Measurements from ENCODE around the gene AFM. TPM values are rescaled to one million over a fixed set of nuclear protein-coding genes. Genes with fewer than 3 reads are reported as not detected.

The AFM gene
- total and polyA plus RNA-seq, 7 experiments from 2014 or later, result not detected

- no peak for DNase-seq
- intact Hi-C loops (cut with micrococcal nuclease), result no loop called here
- H3K9me3 Mint-ChIP-seq, result peaks cover 3 to 26% (median 16%) of the 10 kb centered on the region in 11 donors
- Histone ChIP-seq H3K36me3 (ENCODE audit: control insufficient read depth in 2 of 3, insufficient read depth in 3 of 3, low read length in 3 of 3) (no peaks in the 10 kb centered on the region), H3K27ac (ENCODE audit: low read depth, low read length) (no peak overlapping the region), H3K9me3 (ENCODE audit: control insufficient read depth in 2 of 3, low read length in 3 of 3) (no peaks in the 10 kb centered on the region), H3K27me3 (ENCODE audit: control insufficient read depth in 2 of 2, insufficient read depth in 2 of 2, low read length in 2 of 2) (no peaks in the 10 kb centered on the region), H3K4me3 (ENCODE audit: low read length) (no peak overlapping the region), H3K4me1 (ENCODE audit: control insufficient read depth in 2 of 2, insufficient read depth in 2 of 2, low read length in 2 of 2) (no peaks in the 10 kb centered on the region)
- H3K4me1 Mint-ChIP-seq, result no peaks in the 10 kb centered on the region
- H3K36me3 Mint-ChIP-seq, result peaks cover 0 to 3% (median 0%) of the 10 kb centered on the region in 5 donors
- ChIA-PET POLR2A (no interaction called here), CTCF (no interaction called here)
- ATAC-seq, result no peak
- peaks cover 0 to 31% (median 5%) of the 10 kb centered on the region in 5 donors for H3K27me3 Mint-ChIP-seq
- H3K27ac Mint-ChIP-seq, result no peak overlapping the region
- no peak overlapping the region for H3K4me3 Mint-ChIP-seq
These were observed 4.4 kb upstream of the AFM start for GRCh38 chr4:73477176-73477575.

DNA sequence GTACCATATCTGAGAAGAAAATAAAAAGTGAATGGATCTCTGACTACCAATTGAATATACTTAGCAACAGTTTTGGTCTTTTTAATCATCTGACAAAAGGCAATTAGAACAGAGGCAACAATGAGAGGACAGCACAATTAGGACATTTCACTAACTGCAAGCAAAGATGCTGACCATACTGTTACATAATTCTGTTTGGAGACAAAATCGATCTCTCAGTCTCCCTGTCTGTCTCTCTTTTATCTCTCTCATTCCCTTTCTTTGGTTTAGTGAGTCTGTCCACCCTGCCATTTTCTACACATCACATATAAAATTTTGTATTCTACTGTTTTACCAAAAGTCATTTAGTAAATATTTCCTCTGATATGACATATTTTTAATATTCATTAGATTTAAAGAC, 2.2 kb upstream of the AFM start:
- Histone ChIP-seq H3K9me3 (ENCODE audit: control insufficient read depth in 2 of 3, low read length in 3 of 3) (no peaks in the 10 kb centered on the region), H3K4me1 (ENCODE audit: control insufficient read depth in 2 of 2, insufficient read depth in 2 of 2, low read length in 2 of 2) (no peaks in the 10 kb centered on the region), H3K36me3 (ENCODE audit: control insufficient read depth in 2 of 3, insufficient read depth in 3 of 3, low read length in 3 of 3) (no peaks in the 10 kb centered on the region), H3K27me3 (ENCODE audit: control insufficient read depth in 2 of 2, insufficient read depth in 2 of 2, low read length in 2 of 2) (no peaks in the 10 kb centered on the region), H3K27ac (ENCODE audit: low read depth, low read length) (no peak overlapping the region), H3K4me3 (ENCODE audit: low read length) (no peak overlapping the region)
- Mint-ChIP-seq H3K27me3 (peaks cover 0 to 29% (median 13%) of the 10 kb centered on the region in 5 donors), H3K27ac (no peak overlapping the region), H3K4me1 (no peaks in the 10 kb centered on the region), H3K9me3 (peaks cover 0 to 14% (median 3%) of the 10 kb centered on the region in 11 donors), H3K36me3 (peaks cover 0 to 3% (median 0%) of the 10 kb centered on the region in 5 donors), H3K4me3 (no peak overlapping the region)
- intact Hi-C loops (cut with micrococcal nuclease), result no loop called here
- ATAC-seq, result no peak
- POLR2A ChIA-PET, result no interaction called here
- CTCF ChIA-PET, result no interaction called here
- DNase-seq, result no peak

DNA sequence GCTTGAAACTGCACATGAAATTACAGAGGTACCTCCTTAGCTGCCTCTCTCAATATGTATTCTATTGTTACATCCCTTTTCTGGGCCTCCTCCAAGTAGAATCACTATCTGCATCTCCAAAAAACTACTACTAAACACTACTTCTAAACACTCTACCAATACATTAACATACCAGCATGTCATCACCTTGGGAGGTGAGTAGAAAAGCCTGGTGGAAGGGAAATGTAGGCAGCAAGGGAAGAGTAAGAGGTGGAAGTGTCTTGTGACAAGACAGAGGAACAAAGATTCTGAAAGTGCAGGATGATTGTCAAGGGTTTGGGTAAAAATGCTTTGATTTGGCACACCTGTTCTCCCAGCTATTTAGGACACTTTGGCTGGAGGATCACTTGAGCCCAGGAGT, 3.5 kb downstream of the AFM start:
- Mint-ChIP-seq H3K36me3 (no peaks in the 10 kb centered on the region), H3K27ac (no peak overlapping the region), H3K9me3 (peaks cover 0 to 1% (median 0%) of the 10 kb centered on the region in 11 donors), H3K27me3 (peaks cover 0 to 18% (median 11%) of the 10 kb centered on the region in 5 donors), H3K4me1 (no peaks in the 10 kb centered on the region), H3K4me3 (no peak overlapping the region)
- ChIA-PET CTCF (no interaction called here), POLR2A (no interaction called here)
- ATAC-seq, result no peak
- Histone ChIP-seq H3K36me3 (ENCODE audit: control insufficient read depth in 2 of 3, insufficient read depth in 3 of 3, low read length in 3 of 3) (no peaks in the 10 kb centered on the region), H3K9me3 (ENCODE audit: control insufficient read depth in 2 of 3, low read length in 3 of 3) (no peaks in the 10 kb centered on the region), H3K27me3 (ENCODE audit: control insufficient read depth in 2 of 2, insufficient read depth in 2 of 2, low read length in 2 of 2) (no peaks in the 10 kb centered on the region), H3K4me1 (ENCODE audit: control insufficient read depth in 2 of 2, insufficient read depth in 2 of 2, low read length in 2 of 2) (no peaks in the 10 kb centered on the region), H3K27ac (ENCODE audit: low read depth, low read length) (no peak overlapping the region), H3K4me3 (ENCODE audit: low read length) (no peak overlapping the region)
- intact Hi-C loops (cut with micrococcal nuclease), result no loop called here
- no peak for DNase-seq

- Histone ChIP-seq H3K27ac (ENCODE audit: low read depth, low read length) (no peak overlapping the region), H3K36me3 (ENCODE audit: control insufficient read depth in 2 of 3, insufficient read depth in 3 of 3, low read length in 3 of 3) (no peaks in the 10 kb centered on the region), H3K4me1 (ENCODE audit: control insufficient read depth in 2 of 2, insufficient read depth in 2 of 2, low read length in 2 of 2) (no peaks in the 10 kb centered on the region), H3K27me3 (ENCODE audit: control insufficient read depth in 2 of 2, insufficient read depth in 2 of 2, low read length in 2 of 2) (no peaks in the 10 kb centered on the region), H3K9me3 (ENCODE audit: control insufficient read depth in 2 of 3, low read length in 3 of 3) (no peaks in the 10 kb centered on the region), H3K4me3 (ENCODE audit: low read length) (no peak overlapping the region)
- no peaks in the 10 kb centered on the region for H3K36me3 Mint-ChIP-seq
- intact Hi-C loops (cut with micrococcal nuclease), result no loop called here
- POLR2A ChIA-PET, result no interaction called here
- ATAC-seq (no peak), DNase-seq (no peak)
- H3K27ac Mint-ChIP-seq, result no peak overlapping the region
- H3K27me3 Mint-ChIP-seq, result peaks cover 0 to 23% (median 11%) of the 10 kb centered on the region in 5 donors
- peaks cover 0 to 1% (median 0%) of the 10 kb centered on the region in 11 donors for H3K9me3 Mint-ChIP-seq
- H3K4me1 Mint-ChIP-seq, result no peaks in the 10 kb centered on the region
- no peak overlapping the region for H3K4me3 Mint-ChIP-seq
- CTCF ChIA-PET, result no interaction called here
These were observed 4.1 kb downstream of the AFM start for GRCh38 chr4:73485596-73485995.

DNA sequence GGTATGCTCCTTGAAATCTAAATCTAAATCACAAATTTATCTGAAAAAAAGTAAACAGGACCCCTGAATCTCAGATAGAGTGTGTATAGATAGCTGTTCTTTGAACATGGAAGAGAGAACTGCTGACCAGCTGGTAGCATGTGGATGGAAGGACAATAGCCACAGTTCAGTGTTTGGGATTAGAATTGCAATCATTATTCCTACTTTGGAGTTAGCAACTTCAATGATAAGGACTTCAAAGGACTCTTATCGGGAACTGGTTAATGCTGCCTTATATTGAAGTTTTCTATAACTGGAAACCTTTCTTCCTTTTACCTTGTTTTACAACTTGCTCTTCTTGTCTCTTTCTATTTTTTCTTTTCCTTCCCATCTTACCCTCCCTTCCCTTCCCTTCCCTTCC, 5.0 kb downstream of the AFM start:
- H3K36me3 Mint-ChIP-seq, result no peaks in the 10 kb centered on the region
- POLR2A ChIA-PET, result no interaction called here
- intact Hi-C loops (cut with micrococcal nuclease), result no loop called here
- no peak overlapping the region for H3K4me3 ChIP-seq (ENCODE audit: low read length)
- H3K9me3 ChIP-seq (ENCODE audit: control insufficient read depth in 2 of 3, low read length in 3 of 3), result no peaks in the 10 kb centered on the region
- H3K36me3 ChIP-seq (ENCODE audit: control insufficient read depth in 2 of 3, insufficient read depth in 3 of 3, low read length in 3 of 3), result no peaks in the 10 kb centered on the region
- no peak overlapping the region for H3K4me3 Mint-ChIP-seq
- H3K27me3 ChIP-seq (ENCODE audit: control insufficient read depth in 2 of 2, insufficient read depth in 2 of 2, low read length in 2 of 2), result no peaks in the 10 kb centered on the region
- ATAC-seq (no peak), DNase-seq (no peak)
- H3K4me1 Mint-ChIP-seq, result no peaks in the 10 kb centered on the region
- H3K27me3 Mint-ChIP-seq, result peaks cover 0 to 27% (median 11%) of the 10 kb centered on the region in 5 donors
- no peak overlapping the region for H3K27ac ChIP-seq (ENCODE audit: low read depth, low read length)
- CTCF ChIA-PET, result no interaction called here
- peaks cover 0 to 3% (median 0%) of the 10 kb centered on the region in 11 donors for H3K9me3 Mint-ChIP-seq
- H3K4me1 ChIP-seq (ENCODE audit: control insufficient read depth in 2 of 2, insufficient read depth in 2 of 2, low read length in 2 of 2), result no peaks in the 10 kb centered on the region
- no peak overlapping the region for H3K27ac Mint-ChIP-seq

DNA sequence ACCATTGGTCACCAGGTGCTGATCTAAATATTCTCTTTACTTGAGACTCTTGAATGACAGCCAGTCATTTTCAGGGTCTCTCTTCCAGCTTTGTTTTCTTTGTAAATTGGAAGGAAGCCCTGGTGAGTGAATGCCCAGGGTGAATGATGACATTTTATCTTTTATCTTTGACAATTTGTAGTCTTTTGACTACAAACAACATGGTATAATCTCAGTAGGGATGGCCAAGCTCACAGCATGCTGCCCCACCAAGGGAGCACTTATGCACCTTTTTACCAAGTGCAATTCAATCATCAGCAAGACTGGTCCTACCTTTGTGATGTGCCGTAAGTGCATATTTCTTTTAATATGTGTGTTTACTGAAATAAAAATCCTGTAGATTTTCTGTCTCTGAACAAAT, 5.7 kb downstream of the AFM start:
- DNase-seq, result no peak
- H3K4me1 Mint-ChIP-seq, result no peaks in the 10 kb centered on the region
- intact Hi-C loops (cut with micrococcal nuclease), result no loop called here
- H3K36me3 Mint-ChIP-seq, result no peaks in the 10 kb centered on the region
- peaks cover 0 to 26% (median 11%) of the 10 kb centered on the region in 5 donors for H3K27me3 Mint-ChIP-seq
- POLR2A ChIA-PET, result no interaction called here
- H3K27ac Mint-ChIP-seq, result no peak overlapping the region
- H3K4me3 Mint-ChIP-seq, result no peak overlapping the region
- H3K4me1 ChIP-seq (ENCODE audit: control insufficient read depth in 2 of 2, insufficient read depth in 2 of 2, low read length in 2 of 2), result no peaks in the 10 kb centered on the region
- CTCF ChIA-PET, result no interaction called here
- H3K9me3 Mint-ChIP-seq, result peaks cover 0 to 3% (median 0%) of the 10 kb centered on the region in 11 donors
- ATAC-seq, result no peak
- no peaks in the 10 kb centered on the region for H3K27me3 ChIP-seq (ENCODE audit: control insufficient read depth in 2 of 2, insufficient read depth in 2 of 2, low read length in 2 of 2)
- no peaks in the 10 kb centered on the region for H3K36me3 ChIP-seq (ENCODE audit: control insufficient read depth in 2 of 3, insufficient read depth in 3 of 3, low read length in 3 of 3)
- H3K4me3 ChIP-seq (ENCODE audit: low read length), result no peak overlapping the region
- no peaks in the 10 kb centered on the region for H3K9me3 ChIP-seq (ENCODE audit: control insufficient read depth in 2 of 3, low read length in 3 of 3)
- no peak overlapping the region for H3K27ac ChIP-seq (ENCODE audit: low read depth, low read length)

GRCh38 chr4:73499996-73500765, 18.6 kb downstream of the AFM start:
- Mint-ChIP-seq H3K36me3 (no peaks in the 10 kb centered on the region), H3K4me1 (peaks cover 0 to 3% (median 0%) of the 10 kb centered on the region in 7 donors), H3K9me3 (peaks cover 0 to 4% (median 0%) of the 10 kb centered on the region in 11 donors), H3K27ac (no peak overlapping the region), H3K4me3 (no peak overlapping the region), H3K27me3 (peaks cover 0 to 4% (median 0%) of the 10 kb centered on the region in 5 donors)
- intact Hi-C loops (cut with micrococcal nuclease), result no loop called here
- ChIA-PET POLR2A (no interaction called here), CTCF (interaction anchor here (0.6 kb wide), 1 partner anchor 17 kb away, joined by 4 read pairs; no protein-coding TSS in a partner anchor)
- H3K36me3 ChIP-seq (ENCODE audit: control insufficient read depth in 2 of 3, insufficient read depth in 3 of 3, low read length in 3 of 3), result no peaks in the 10 kb centered on the region
- no peak for DNase-seq
- no peak overlapping the region for H3K27ac ChIP-seq (ENCODE audit: low read depth, low read length)
- H3K4me3 ChIP-seq (ENCODE audit: low read length), result no peak overlapping the region
- no peak for ATAC-seq
- H3K4me1 ChIP-seq (ENCODE audit: control insufficient read depth in 2 of 2, insufficient read depth in 2 of 2, low read length in 2 of 2), result no peaks in the 10 kb centered on the region
- H3K9me3 ChIP-seq (ENCODE audit: control insufficient read depth in 2 of 3, low read length in 3 of 3), result no peaks in the 10 kb centered on the region
- no peaks in the 10 kb centered on the region for H3K27me3 ChIP-seq (ENCODE audit: control insufficient read depth in 2 of 2, insufficient read depth in 2 of 2, low read length in 2 of 2)

Measured in naive thymus-derived CD4-positive, alpha-beta T cell (primary cell).